Measurements from ENCODE around the gene ATP6V0A1.
A peak's percentile ranks its signal among the peaks of the same experiment; 100 is the strongest.
"Not testable (repeated sequence)": the region's sequence is repeated elsewhere in the genome, so short reads cannot be mapped to it uniquely, and the experiment has no call there.

Gene ATP6V0A1

GRCh38 chr17:42438600-42439567, 19.8 kb upstream of the ATP6V0A1 start:
- peak; percentile 59 to 64 (median 62) for DNase-seq

- DNase-seq = peak; percentile 65 to 81 (median 78)
Measured at GRCh38 chr17:42441371-42442195, 17.1 kb upstream of the ATP6V0A1 start.

DNA sequence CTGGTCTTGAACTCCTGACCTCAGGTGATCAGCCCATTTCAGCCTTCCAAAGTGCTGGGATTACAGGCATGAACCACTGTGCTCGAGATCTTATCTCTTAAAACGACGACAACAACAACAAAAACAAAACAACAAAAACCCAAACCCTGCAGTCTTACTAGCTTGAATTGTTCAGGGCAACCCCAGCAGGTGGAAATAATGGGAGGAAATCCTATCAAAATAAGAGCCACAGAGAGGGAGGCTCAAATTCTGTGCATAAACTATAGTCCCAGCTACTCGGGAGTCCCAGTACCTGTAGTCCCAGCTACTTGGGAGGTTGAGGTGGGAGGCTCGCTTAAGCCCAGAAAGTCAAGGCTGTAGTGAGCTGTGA, 16.5 kb upstream of the ATP6V0A1 start:
- DNase-seq = no peak

DNA sequence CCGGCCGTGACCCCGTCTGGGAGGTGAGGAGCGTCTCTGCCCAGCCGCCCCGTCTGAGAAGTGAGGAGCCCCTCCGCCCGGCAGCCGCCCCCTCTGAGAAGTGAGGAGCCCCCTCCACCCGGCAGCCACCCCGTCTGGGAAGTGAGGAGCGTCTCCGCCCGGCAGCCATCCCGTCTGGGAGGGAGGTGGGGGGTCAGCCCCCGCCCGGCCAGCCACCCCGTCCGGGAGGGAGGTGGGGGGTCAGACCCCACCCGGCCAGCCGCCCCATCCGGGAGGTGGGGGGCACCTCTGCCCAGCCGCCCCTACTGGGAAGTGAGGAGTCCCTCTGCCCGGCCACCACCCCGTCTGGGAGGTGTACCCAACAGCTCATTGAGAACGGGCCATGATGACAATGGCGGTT, 9.5 kb upstream of the ATP6V0A1 start:
- DNase-seq = not testable (repeated sequence)

DNA sequence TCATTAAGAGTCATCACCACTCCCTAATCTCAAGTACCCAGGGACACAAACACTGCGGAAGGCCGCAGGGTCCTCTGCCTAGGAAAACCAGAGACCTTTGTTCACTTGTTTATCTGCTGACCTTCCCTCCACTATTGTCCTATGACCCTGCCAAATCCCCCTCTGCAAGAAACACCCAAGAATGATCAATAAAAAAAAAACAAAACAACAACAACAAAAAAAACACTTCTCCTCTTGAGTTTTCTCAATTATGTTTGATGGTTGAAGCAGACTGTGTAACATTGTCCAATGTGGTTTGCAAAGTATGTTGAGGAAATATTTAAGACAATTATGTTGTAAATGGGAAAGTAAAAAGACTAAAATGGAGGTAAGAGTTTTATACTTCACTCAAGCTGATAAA, 8.8 kb upstream of the ATP6V0A1 start:
- not testable (repeated sequence) for DNase-seq

GRCh38 chr17:42451270-42451669, 7.4 kb upstream of the ATP6V0A1 start:
- DNase-seq = not testable (repeated sequence)

- DNase-seq = peak in 2 of 3 donors; percentile 66 to 76
Measured at GRCh38 chr17:42453439-42453838, 5.2 kb upstream of the ATP6V0A1 start.

DNA sequence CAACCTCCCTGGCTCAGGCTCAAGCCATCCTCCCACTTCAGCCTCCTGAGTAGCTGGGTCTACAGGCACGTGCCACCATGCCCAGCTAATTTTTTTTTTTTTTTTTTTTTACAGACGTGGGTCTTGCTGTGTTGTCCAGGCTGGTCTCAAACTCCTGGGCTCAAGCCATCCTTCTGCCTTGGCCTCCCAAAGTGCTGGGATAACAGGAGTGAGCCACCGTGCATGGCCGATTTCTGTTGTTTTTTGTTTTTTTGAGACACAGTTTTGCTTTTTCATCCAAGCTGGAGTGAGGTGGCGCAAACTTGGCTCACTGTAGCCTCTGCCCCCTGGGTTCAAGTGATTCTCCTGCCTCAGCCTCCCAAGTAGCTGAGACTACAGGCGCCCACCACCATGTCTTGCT, 3.7 kb upstream of the ATP6V0A1 start:
- not testable (repeated sequence) for DNase-seq

- DNase-seq = peak; percentile 66 to 89 (median 86)
Measured at GRCh38 chr17:42456223-42457106, 2.2 kb upstream of the ATP6V0A1 start.

DNA sequence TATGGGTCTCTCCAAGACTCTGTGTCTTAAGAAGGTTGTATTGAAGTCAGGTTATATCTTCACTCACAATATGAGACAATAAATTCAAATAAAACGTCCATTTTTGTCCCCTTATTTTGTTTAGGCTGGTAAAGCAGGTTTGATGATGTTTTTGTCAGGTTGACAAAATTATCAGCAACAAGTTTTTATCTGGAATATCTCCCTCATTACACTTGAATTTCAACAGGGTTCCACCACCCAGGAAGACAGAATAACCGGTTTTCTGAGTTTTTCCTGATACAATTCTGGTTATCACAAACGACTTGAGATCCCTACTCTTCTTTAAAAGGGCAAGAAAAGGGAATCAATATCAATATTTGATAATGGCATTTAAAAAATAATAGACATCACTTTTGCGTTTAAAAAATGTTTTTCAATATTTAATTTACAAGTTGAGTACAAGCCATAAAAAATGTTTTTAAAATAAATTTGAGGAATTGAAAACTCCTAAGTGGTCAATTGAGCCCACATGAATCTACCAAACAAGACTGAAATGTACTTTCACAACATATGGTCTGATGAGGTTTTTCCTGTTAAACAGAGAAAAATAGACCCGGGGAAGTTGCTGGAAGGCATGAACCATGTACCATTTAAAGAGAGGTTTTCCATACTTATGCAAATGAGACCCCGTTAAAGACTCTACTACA, 1.4 kb upstream of the ATP6V0A1 start:
- DNase-seq = peak; percentile 65 to 85 (median 81)

DNA sequence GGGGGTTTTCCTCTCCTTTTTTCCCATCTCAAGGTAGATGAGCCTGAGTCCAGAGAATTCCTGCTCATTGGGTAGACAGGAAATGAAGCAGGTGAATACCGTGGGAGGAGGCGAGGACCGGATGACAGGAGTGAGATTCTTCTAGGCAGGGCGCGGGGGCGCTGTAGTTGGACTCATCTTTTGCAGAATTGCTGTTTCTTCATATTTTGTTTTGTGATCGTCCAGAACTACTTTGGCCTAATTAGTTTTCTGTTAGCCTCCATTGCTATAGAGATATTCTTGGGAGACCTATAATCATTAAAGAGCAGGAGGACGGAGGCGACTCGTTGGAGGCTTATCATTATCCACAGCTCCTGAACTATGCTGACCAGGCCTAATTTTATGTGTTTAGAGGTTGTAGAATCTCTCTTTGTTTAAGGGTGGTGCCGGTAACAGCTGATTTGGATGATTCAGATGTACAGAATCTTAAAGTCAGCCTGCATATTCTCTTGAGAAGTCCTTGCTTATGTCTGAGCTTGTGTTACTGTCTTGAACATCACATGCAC, 650 bp downstream of the ATP6V0A1 start:
- DNase-seq = peak in 2 of 3 donors; percentile 38 to 68

- DNase-seq = peak in 2 of 3 donors; percentile 48 to 57
Measured at GRCh38 chr17:42459801-42460281, 1.2 kb downstream of the ATP6V0A1 start.

DNA sequence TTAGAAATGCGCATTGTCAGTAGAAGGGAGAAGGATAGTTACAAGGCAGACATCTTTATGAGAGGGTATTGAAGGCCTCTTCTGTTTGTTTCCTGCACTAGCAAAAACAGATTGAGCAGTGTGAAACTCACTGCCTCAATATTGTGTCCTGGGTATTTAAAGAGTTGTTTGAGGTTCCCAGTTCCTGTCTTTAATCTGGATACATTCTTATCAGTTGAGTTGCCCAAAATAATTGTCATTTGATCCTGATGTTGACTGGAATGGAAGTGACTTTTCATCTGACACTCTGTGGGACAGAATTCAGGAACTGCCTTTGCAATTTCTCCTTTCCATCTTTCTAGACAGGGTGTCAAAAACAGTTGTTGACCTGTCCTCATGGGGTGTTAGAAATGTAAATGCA, 1.7 kb downstream of the ATP6V0A1 start:
- no peak for DNase-seq

GRCh38 chr17:42463976-42464400, 5.3 kb downstream of the ATP6V0A1 start:
- no peak for DNase-seq

DNA sequence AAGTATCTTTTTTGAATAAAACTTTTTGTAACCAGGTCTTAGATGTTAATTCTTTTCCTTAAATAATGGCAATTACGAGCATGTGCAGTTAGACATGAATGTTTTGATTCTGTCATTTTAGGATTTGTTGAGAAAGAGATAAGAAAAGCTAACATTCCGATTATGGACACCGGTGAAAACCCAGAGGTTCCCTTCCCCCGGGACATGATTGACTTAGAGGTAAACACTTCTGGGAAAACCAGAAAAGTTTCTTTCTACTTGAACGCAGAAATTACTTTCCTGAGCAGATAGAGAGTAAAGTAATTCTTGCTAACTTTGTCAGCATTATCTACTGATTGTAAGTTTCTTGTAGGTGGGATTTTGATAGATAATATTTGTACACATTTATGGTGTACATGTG, 9.2 kb downstream of the ATP6V0A1 start:
- DNase-seq = no peak

DNA sequence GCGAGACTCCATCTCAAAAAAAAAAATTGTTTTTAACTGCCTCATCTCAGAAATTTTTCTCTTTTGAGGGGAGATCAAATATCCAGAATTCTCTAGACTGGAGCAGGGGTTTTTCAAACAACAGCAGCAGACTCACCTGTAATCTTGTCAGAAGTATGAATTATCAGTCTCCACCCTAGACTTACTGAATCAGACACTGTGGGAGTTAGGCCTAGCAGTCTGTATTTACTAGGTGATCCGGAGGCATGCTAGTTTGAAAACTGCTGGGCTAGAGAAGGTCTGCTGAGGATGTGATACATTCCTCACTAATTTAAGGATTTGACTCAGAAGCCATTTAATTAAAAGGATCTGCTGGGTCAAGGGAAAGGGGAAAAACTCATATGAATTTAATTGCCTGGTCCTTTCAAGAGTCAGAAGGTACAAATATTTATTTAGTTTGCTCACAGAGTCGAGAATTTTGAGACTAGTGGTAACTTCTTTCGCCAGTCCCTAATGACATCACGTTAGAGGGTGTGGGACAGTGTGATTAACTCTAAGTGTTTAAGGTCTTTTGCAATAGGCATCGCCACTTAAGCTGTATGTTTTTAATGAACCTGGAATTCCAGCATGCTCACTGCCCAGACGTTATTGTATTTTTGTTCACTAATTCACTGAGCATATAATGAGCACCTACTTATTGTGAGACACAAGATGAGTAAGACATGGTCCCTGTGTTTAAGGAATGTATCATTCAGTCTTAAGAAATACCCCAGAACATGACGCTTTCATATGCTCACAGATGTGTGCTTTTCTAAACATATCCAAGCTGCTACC, 14.2 kb downstream of the ATP6V0A1 start:
- peak in 2 of 3 donors; percentile 27 to 39 for DNase-seq

DNA sequence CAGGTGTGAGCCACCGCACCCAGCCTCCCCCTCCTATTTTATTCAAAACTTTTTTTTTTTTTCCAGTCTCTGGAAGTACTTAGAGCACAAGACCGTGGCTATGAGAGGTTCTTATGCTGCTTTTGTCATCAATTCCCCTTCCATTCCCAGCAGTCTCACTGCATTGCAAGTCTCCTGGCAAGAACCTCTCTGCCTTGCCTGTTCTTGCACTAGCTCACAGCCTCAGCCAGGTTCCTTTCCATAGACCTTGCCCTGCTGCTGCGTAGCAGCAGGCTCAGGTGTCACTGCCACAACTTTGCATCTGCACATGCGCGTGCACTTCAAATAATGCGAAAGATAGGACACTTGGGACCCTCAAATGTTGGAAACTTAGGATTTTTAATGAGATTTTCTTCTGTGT, 15.6 kb downstream of the ATP6V0A1 start:
- DNase-seq = no peak

DNA sequence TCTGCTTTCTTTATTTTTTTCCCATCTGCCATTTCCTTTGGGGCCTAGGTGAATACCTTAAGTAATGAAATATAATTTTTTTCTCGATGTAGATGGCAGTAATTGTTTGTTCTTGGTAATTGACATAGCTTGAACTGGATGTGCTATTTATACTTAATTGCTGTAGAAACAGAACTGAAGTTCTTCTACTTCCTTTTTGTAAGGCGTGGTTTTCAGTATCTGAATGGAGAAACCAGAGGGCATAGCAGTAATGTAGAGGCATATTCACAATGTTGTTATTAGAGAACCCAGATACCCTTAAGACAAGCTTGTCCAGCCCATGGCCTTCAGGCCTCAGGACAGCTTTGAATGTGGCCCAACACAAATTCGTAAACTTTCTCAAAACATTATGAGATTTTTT, 16.4 kb downstream of the ATP6V0A1 start:
- peak; percentile 29 to 45 (median 40) for DNase-seq

DNA sequence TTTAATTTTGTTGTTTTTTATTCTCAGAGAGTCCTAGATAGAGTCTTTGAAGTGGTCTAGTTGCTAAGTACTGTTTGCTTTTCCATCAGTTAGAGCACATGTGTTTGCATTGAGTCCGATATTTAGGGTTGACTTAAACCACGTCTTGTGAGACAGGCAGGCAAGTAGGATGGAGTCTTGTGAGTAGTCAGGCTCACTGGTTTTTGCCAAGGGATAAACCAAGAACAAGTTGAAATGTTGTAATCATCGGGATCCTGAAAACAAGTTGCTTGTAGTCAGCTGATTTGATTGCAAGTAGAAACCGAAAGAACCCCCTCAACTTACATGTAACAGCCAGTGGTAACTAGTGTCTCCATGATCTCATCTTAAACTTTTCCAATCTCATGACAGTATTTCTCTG, 17.2 kb downstream of the ATP6V0A1 start:
- peak; percentile 83 to 95 (median 92) for DNase-seq

GRCh38 chr17:42476411-42476810, 17.7 kb downstream of the ATP6V0A1 start:
- DNase-seq = peak; percentile 51 to 67 (median 55)

Measured in suppressor macrophage treated with lipopolysaccharide for 1 hour (primary cell).